Keratinocyte (primary cell): Measurements from ENCODE around the gene PLPP4.

Experiments
- CTCF ChIP-seq, 3 experiments: IDR thresholded peaks in 1 of 3; conservative IDR thresholded peaks in 1 of 3; optimal IDR thresholded peaks in 1 of 3; 2 replicates in 2 of 3; 3 replicates in 1 of 3; pipeline versions ENCODE3 to v1.5.1; 2011; ENCODE audit warnings: low read length in 3 of 3, mild to moderate bottlenecking in 3 of 3, moderate library complexity in 2 of 3, control low read depth in 1 of 3, inconsistent platforms in 1 of 3; ENCODE audit not compliant: insufficient read depth in 2 of 3; ENCODE audit errors: extremely low read depth in 1 of 3
- EZH2 ChIP-seq: IDR thresholded peaks from one replicate; pipeline ENCODE4 v1.6.1; 2012; ENCODE audit warnings: inconsistent platforms, mild to moderate bottlenecking, low read length, moderate library complexity

DNA sequence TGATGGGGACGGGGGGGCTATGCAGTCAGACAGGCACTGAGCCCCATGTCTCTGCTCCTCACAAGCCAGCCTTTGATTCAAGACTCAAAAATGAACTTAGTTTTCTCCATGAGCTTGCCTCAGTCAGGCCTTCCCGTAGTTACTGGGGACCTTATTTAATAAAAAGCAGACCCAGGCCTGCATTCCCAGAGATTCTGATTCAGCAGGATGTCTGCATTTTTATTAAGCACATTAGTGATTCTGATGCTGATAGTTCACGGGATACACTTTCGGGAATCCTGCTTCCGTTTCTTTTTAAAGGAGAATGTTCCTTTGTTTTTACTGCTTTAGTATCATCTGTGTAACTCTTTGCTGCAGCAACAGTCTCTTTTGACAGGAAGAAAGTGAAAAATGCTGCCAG, 28.3 kb upstream of the PLPP4 start:
- TF ChIP-seq CTCF (optimal IDR thresholded peaks at IDR 0.05 in 1 of 3, IDR thresholded peaks at IDR 0.05 in 1 of 3, conservative IDR thresholded peaks at IDR 0.05 in 1 of 3; ENCODE audit: extremely low read depth in 1 of 3, insufficient read depth in 2 of 3, low read length in 3 of 3): no peak
- TF ChIP-seq EZH2: no peak
